Bronchial epithelial cell (primary cell): ENCODE data around the gene FAM107B. TPM values are rescaled to one million over a fixed set of nuclear protein-coding genes. Genes with fewer than 3 reads are reported as not detected.
A peak's percentile ranks its signal among the peaks of the same experiment; 100 is the strongest.

Source experiments
- DNase-seq: peaks from one replicate; pipeline ENCODE4 v3.0.0-alpha.2; 2010; ENCODE audit warnings: low read depth
- FAIRE-seq: peaks from 2 replicates; lab custom pipeline; 2011; peaks lifted over from hg19 to GRCh38; lab: Jason Lieb, UNC
- H3K27me3 ChIP-seq: 2 replicates; pipeline ENCODE4 v1.5.1; 2011; ENCODE audit warnings: low read length; ENCODE audit not compliant: control insufficient read depth, insufficient read depth
- H3K36me3 ChIP-seq: 2 replicates; pipeline ENCODE4 v1.5.1; 2011; ENCODE audit warnings: low read length; ENCODE audit not compliant: control insufficient read depth, insufficient read depth
- H3K4me3 ChIP-seq: 2 replicates; pipeline ENCODE4 v1.5.1; 2011; ENCODE audit warnings: mild to moderate bottlenecking, low read depth, low read length, control low read depth
- CTCF ChIP-seq: IDR thresholded peaks from 2 replicates; pipeline ENCODE4 v1.5.1; 2011; ENCODE audit warnings: mild to moderate bottlenecking, moderate library complexity, low read length, control low read depth, inconsistent platforms; ENCODE audit not compliant: insufficient read depth, severe bottlenecking
- total RNA-seq: library from RNA; depleted of rRNA; stranded (reverse); fragments of >200 nt; gene quantifications from 2 replicates; pipeline ENCODE4 v1.2.1, GENCODE V29; 2014

The FAM107B gene
- total RNA-seq, 1 donor from 2014 or later, result 18.7 TPM

GRCh38 chr10:14550471-14550981, 224.2 kb downstream of the FAM107B start:
- FAIRE-seq (peak; percentile 28), DNase-seq (peak; percentile 56)
- Histone ChIP-seq H3K4me3 (no peak overlapping the region), H3K27me3 (no peaks in the 10 kb centered on the region), H3K36me3 (peaks cover 2% of the 10 kb centered on the region)
- no peak for TF ChIP-seq CTCF

GRCh38 chr10:14549496-14549895, 225.2 kb downstream of the FAM107B start:
- H3K36me3 ChIP-seq, result peaks cover 2% of the 10 kb centered on the region
- H3K27me3 ChIP-seq, result no peaks in the 10 kb centered on the region
- TF ChIP-seq CTCF, result no peak
- FAIRE-seq (no peak), DNase-seq (no peak)
- H3K4me3 ChIP-seq, result no peak overlapping the region

GRCh38 chr10:14548970-14549369, 225.7 kb downstream of the FAM107B start:
- no peak for TF ChIP-seq CTCF
- Histone ChIP-seq H3K27me3 (no peaks in the 10 kb centered on the region), H3K4me3 (no peak overlapping the region), H3K36me3 (peaks cover 2% of the 10 kb centered on the region)
- DNase-seq (no peak), FAIRE-seq (no peak)

GRCh38 chr10:14548474-14548873, 226.2 kb downstream of the FAM107B start:
- FAIRE-seq, result no peak
- no peak for DNase-seq
- H3K27me3 ChIP-seq, result no peaks in the 10 kb centered on the region
- H3K4me3 ChIP-seq, result no peak overlapping the region
- no peak for TF ChIP-seq CTCF
- H3K36me3 ChIP-seq, result peaks cover 2% of the 10 kb centered on the region

- TF ChIP-seq CTCF, result no peak
Observed at GRCh38 chr10:14547816-14548215, 226.9 kb downstream of the FAM107B start.

GRCh38 chr10:14545827-14546226, 228.9 kb downstream of the FAM107B start:
- DNase-seq (peak; percentile 73), FAIRE-seq (no peak)
- Histone ChIP-seq H3K36me3 (peaks cover 2% of the 10 kb centered on the region), H3K4me3 (no peak overlapping the region), H3K27me3 (no peaks in the 10 kb centered on the region)
- TF ChIP-seq CTCF, result no peak

More at GRCh38 chr10:14547816-14548215, 226.9 kb downstream of the FAM107B start:
- H3K4me3 ChIP-seq, result no peak overlapping the region
- DNase-seq (no peak), FAIRE-seq (no peak)
- no peaks in the 10 kb centered on the region for H3K27me3 ChIP-seq
- H3K36me3 ChIP-seq, result peaks cover 2% of the 10 kb centered on the region
